Stimulated activated CD8-positive, alpha-beta memory T cell treated with anti-CD3 and anti-CD28 coated beads, Interleukin-7, amount 100 ng/mL, for 1 hour (primary cell): ENCODE data around the gene SASH1.
A peak's percentile ranks its signal among the peaks of the same experiment; 100 is the strongest.

ENCODE experiments used
- DNase-seq, 2 donors: peaks; one replicate each; pipeline ENCODE4 v3.0.0-alpha.2; 2020; ENCODE audit warnings: low read depth in 2 of 2

The SASH1 gene

GRCh38 chr6:148457137-148457842 is 114.7 kb downstream of the SASH1 start:
- no peak for DNase-seq

- DNase-seq: no peak
These were observed 115.2 kb downstream of the SASH1 start for GRCh38 chr6:148457843-148458159.

GRCh38 chr6:148459238-148459637 is 116.6 kb downstream of the SASH1 start:
- DNase-seq: no peak

- DNase-seq: no peak
These were observed 118.4 kb downstream of the SASH1 start for GRCh38 chr6:148460876-148461646.

- no peak for DNase-seq
These were observed 119.4 kb downstream of the SASH1 start for GRCh38 chr6:148461986-148462577.

GRCh38 chr6:148463671-148464070 is 121.0 kb downstream of the SASH1 start:
- no peak for DNase-seq

- peak; percentile 8 to 20 for DNase-seq
These were observed 121.8 kb downstream of the SASH1 start for GRCh38 chr6:148464319-148465010.

GRCh38 chr6:148465011-148465335 is 122.3 kb downstream of the SASH1 start:
- no peak for DNase-seq

GRCh38 chr6:148465670-148466069 is 123.0 kb downstream of the SASH1 start:
- no peak for DNase-seq

- DNase-seq: no peak
These were observed 123.5 kb downstream of the SASH1 start for GRCh38 chr6:148466158-148466557.

- no peak for DNase-seq
These were observed 125.3 kb downstream of the SASH1 start for GRCh38 chr6:148467926-148468325.

GRCh38 chr6:148470156-148470555 is 127.5 kb downstream of the SASH1 start:
- DNase-seq: no peak

- no peak for DNase-seq
These were observed 128.2 kb downstream of the SASH1 start for GRCh38 chr6:148470606-148471465.

GRCh38 chr6:148471624-148472159 is 129.1 kb downstream of the SASH1 start:
- DNase-seq: no peak

- DNase-seq: no peak
These were observed 129.8 kb downstream of the SASH1 start for GRCh38 chr6:148472171-148473105.

GRCh38 chr6:148479497-148479896 is 136.9 kb downstream of the SASH1 start:
- DNase-seq: no peak

GRCh38 chr6:148487461-148487860 is 144.8 kb downstream of the SASH1 start:
- no peak for DNase-seq

GRCh38 chr6:148491638-148492251 is 149.1 kb downstream of the SASH1 start:
- no peak for DNase-seq

GRCh38 chr6:148492654-148493290 is 150.1 kb downstream of the SASH1 start:
- DNase-seq: no peak
